ENCODE measurements around the gene ACACA. TPM values are rescaled to one million over a fixed set of nuclear protein-coding genes. Genes with fewer than 3 reads are reported as not detected.

Gene ACACA
- total and polyA plus RNA-seq, 9 of the 15 experiments (the other 6 are each of a cell fraction or from before 2014, with no cell fraction given) = 35.9 to 135 (median 88.4) TPM

GRCh38 chr17:37299257-37299980 is 107.2 kb downstream of the ACACA start (continued):
- TF ChIP-seq DACH1 (IDR thresholded peaks at IDR 0.05; ENCODE audit: partially characterized antibody) (no peak), ZFP30 (CRISPR knock-in tag; IDR thresholded peaks at IDR 0.05; ENCODE audit: borderline replicate concordance) (no peak), FOS (IDR thresholded peaks at IDR 0.05; ENCODE audit: extremely low read depth, insufficient read length) (no peak), SREBF2 (CRISPR knock-in tag; IDR thresholded peaks at IDR 0.05) (no peak), EWSR1 (IDR thresholded peaks at IDR 0.05; ENCODE audit: borderline replicate concordance, low read depth, partially characterized antibody) (no peak)
- TF ChIP-seq, protein P1, sequence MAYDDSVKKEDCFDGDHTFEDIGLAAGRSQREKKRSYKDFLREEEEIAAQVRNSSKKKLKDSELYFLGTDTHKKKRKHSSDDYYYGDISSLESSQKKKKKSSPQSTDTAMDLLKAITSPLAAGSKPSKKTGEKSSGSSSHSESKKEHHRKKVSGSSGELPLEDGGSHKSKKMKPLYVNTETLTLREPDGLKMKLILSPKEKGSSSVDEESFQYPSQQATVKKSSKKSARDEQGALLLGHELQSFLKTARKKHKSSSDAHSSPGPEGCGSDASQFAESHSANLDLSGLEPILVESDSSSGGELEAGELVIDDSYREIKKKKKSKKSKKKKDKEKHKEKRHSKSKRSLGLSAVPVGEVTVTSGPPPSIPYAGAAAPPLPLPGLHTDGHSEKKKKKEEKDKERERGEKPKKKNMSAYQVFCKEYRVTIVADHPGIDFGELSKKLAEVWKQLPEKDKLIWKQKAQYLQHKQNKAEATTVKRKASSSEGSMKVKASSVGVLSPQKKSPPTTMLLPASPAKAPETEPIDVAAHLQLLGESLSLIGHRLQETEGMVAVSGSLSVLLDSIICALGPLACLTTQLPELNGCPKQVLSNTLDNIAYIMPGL (CRISPR knock-in tag; IDR thresholded peaks at IDR 0.05) = no peak
- TF ChIP-seq, protein P2, sequence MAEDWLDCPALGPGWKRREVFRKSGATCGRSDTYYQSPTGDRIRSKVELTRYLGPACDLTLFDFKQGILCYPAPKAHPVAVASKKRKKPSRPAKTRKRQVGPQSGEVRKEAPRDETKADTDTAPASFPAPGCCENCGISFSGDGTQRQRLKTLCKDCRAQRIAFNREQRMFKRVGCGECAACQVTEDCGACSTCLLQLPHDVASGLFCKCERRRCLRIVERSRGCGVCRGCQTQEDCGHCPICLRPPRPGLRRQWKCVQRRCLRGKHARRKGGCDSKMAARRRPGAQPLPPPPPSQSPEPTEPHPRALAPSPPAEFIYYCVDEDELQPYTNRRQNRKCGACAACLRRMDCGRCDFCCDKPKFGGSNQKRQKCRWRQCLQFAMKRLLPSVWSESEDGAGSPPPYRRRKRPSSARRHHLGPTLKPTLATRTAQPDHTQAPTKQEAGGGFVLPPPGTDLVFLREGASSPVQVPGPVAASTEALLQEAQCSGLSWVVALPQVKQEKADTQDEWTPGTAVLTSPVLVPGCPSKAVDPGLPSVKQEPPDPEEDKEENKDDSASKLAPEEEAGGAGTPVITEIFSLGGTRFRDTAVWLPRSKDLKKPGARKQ (CRISPR knock-in tag; IDR thresholded peaks at IDR 0.05) = no peak

Data from K562 (cell line).